PC-3 (cell line): ENCODE results near the gene ADGRG6.

Experiments
- CTCF ChIP-seq: fragments of 300-600 bp; sonication (generic); conservative IDR thresholded peaks from 2 replicates; pipeline ENCODE4 v1.5.1; 2017; ENCODE audit warnings: antibody characterized with exemption, low read depth, mild to moderate bottlenecking, low read length
- EZH2 ChIP-seq: fragments of 300-600 bp; sonication (generic); IDR thresholded peaks from one replicate; pipeline ENCODE4 v1.6.1; 2017; ENCODE audit warnings: antibody characterized with exemption, mild to moderate bottlenecking, low read length; ENCODE audit not compliant: unreplicated experiment
- EZH2phosphoT487 ChIP-seq: fragments of 300-600 bp; sonication (generic); IDR thresholded peaks from 2 replicates; pipeline ENCODE4 v1.6.1; 2018; ENCODE audit warnings: mild to moderate bottlenecking, antibody characterized with exemption, low read length, borderline replicate concordance

DNA sequence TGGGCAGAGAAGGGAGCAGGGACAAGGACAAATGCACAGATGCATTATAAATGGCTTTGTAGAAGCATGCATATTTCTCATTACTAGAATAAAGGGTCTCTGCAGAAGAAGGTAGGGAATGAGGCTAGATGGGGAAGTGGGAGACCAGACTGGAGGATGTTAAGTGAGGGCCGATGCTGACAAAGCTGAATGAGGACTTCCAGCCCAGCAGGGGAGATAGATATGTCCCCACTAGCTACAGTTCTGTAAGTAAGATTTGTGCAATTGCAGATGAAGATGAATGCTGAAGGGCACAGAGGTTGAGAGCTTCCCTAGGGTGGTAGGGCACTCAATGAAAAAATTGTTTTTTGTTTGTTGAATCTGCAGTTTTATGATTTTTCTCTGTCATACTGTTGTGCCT lies 16.9 kb downstream of the ADGRG6 start:
- TF ChIP-seq CTCF (no peak), EZH2 (no peak), EZH2phosphoT487 (no peak)
